ENCODE measurements around the gene PLXNB2.

Gene PLXNB2

DNA sequence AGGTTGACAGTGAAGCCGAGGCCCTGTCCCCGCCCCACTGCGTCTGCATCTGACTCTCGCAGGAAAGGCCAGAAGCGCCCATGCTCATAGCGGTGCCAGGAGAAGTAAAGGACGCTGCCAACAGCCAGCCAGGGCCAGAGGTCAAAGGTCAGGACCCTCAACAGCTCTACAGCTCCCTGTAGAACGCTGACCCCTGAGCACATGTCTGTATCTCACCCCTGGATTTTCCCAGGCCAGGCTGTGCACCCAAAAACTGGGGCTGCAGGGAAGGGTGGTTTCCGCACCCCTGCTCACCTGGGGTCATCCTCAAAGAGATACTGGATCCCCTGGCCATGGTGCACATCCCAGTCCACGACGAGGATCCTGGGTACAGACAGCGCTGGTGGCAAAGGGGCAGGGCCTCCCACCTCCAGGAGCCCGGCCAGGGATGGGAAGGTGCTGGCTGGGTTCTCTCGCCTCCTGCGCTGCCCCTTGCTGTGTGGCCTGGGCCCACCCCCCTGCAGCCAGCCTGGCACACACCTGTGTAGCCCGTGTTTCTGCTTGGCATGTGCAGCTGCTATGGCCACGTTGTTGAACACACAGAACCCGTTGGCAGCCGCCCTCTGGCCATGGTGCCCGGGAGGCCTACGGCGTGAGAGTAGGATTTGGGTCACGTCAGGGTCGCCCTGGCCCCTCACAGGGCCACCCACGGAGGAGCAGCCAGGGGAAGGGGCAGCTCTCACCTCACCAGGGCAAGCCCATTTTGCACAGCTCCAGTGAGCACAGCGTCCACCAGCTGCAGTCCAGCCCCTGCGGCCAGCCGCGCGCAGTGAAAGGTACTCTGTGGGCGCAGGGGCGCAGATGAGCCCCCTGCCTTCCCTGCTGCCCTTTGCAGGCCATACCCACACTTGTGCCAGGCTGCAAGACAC lies 57.9 kb downstream of the PLXNB2 start:
- no peak for DNase-seq

DNA sequence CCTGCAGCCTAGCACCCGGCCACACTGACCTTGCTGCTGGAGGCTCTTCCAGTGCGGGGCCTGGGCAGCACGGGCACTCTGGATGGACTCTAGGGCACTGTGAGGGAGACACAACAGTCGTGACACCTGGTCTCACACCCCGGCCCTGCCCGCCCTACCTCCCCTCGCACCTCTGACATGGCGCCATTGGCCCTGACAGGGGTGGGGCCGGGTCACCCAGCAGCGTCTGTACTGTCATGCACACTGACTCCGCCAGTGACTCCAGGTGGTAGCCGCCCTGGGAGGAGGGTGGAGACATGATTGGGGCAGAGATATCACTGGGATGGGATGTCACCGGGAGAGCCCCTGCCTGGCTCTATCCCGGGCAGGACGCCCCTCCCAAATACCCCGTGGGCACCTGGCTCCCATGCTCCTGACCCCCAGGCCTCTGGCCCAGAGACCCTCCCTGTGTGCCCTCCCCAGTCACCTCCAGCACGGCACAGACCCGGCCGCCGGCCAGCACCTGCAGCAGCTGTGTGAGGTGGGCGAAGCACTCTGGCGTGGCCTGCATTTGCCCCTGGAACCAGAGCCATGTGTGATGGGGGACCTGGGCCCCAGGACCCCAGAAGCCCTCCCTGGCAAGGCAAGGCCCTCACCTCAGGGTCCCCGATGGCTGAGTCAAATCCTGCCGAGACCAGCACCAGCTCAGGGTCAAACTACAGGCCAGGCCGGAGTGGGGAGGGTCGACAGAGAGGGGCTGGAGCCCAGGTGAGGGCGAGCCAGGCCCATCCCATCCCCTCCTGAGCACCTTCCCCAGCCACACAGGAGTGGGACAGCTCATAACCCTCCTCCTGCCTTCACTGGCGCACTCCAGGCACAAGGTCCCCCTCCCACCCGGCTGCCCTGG lies 59.0 kb downstream of the PLXNB2 start:
- no peak for DNase-seq

DNA sequence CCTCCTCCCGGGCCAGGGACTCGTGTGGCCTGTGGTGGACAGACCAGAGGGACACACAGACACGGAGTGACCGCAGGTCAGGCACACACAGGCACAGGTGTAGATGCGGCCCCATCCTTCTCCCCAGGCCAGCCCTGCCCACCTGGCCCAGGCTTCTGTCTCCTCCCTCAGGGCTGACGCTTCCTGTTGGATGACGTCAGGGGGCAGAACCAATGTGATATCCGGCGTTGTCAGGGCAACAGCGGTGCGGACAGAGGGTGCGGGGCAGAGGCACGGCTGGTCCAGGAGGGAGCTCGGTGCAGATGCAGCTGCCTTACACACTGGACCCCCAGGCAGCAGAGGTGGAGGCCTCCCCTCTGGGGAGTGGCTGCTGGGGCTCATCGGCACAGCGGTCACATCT lies 59.7 kb downstream of the PLXNB2 start:
- DNase-seq, result peak in 3 of 5 experiments; percentile 28 to 84 (median 43)

DNA sequence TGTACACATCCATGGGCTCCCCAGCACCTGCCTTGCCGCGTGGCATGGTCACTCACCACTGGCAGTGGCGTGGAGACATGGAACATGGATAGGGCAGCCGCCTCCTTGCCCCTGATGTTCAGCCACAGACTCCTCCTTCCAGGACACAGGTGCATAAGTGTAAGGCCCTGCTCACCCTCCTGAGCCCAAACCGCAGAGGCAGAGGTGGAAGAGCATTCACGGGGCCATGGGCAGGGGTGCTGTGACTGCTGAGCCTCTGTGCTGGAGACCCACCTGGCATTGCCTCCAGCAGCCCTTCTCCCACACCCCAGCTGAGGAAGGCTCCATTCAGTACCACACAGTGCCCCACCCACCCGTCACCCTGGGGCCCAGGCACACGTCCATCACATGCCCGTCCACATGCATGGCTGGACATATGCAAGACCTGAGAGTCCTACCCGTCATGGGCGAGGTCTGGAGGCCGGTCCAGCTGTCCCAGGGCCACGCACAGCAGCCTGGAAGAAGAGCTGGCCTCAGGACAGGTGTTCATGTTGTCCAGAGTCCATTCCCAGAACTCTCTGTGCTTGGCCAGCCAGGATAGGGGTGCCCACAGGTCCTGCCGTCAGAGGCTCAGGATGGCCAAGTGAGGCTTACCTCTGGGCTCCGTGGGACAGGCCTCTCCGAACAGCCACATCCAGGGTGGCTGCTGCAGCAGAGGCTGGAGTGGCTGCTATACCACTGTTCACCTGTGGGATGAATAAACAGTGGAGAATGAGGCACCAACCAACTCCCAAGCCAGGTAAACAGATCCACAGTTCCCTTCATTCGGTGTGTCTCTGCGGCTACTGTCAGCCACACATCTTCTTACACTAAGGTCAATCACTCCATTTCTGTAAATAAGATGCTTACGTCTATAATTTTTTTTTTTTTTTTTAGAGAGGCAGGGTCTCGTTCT lies 60.9 kb downstream of the PLXNB2 start:
- DNase-seq, result no peak

DNA sequence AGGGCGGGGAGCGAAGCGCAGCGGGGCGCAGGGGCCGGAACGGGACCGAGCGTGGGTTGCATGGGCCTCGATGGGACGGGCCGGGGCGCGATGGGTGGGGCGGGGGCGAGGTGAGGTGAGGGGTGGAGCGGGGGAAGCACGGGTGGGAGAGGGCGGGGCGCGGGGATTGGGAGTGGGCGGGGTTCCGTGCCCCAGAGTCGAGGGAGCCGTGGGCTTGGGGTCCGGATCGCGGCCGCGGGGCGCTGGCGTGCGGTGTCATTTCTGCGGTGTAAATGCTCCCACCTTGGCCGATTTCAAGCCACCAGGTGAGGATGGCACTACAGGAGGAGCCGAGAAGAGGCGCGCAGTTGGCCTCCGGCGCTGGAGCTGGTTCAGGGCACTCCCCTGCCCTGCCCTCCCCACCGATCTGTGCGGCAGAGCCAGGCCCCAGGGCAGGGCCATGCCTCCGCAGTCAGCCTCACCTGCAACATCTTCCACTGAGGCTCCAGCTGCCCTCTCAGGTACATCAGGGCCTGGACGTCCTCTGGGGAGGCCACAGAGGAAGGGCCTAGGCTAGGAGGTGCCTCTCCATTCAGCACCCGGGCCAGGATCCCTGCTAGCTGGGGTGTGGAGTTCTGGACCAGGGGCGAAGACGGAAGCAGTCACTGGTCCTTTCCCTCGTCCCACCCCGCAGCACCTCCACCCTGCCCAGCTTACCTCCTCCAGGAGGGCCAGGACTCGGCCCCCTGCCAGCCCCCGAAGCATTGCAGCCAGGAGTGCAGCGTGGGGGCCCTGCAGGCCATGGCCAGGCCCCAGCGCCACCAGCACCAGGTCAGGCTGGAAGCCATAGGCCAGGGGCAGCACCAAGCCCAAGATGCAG lies 62.0 kb downstream of the PLXNB2 start:
- DNase-seq, result peak in 1 of 5 experiments; percentile 54

DNA sequence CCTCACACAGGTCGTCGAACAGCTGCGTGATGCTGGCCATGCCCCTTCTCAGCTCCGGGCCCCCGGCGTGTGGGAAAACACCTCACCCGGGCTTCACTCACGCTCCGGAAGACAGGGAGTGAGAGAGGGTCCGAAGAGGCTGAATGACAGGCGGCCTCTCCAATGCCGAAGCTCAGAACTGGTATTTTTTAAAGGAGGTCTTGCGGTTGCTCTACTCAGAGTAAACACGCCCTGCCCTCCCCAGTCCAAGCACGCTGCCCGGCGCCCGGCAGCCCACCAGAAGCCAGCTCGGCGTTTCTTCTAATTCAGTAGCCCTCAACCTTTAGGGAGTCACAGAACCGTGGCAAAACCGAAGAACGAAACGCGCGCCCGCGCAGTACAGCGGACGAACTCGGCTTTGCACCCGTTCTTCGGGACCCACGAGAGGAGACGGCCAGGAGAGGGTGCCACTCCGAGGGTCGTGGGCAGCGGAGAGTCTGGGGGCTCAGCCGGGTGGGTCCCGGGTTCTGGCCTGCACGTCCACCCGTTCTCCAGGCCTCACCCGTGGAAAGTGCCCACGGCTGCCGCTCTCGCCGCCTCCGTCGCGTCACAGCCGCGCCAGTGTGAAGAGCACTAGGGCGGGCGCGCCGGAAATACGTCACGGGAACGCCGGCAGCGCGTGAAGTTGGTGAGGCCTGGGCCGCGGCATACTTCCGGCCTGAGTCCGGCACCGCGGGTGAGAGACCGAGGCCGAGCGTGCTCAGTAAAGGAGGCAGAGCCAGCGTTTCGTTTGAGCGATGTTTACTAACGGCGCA lies 62.8 kb downstream of the PLXNB2 start, which contains the start of gene TUBGCP6:
Gene TUBGCP6 (minus strand): TSS at position 604 of the 794 bp plus-strand sequence. CDS start 564 bp downstream, at position 40.
- DNase-seq, result peak; percentile 81 to 95 (median 88)

DNA sequence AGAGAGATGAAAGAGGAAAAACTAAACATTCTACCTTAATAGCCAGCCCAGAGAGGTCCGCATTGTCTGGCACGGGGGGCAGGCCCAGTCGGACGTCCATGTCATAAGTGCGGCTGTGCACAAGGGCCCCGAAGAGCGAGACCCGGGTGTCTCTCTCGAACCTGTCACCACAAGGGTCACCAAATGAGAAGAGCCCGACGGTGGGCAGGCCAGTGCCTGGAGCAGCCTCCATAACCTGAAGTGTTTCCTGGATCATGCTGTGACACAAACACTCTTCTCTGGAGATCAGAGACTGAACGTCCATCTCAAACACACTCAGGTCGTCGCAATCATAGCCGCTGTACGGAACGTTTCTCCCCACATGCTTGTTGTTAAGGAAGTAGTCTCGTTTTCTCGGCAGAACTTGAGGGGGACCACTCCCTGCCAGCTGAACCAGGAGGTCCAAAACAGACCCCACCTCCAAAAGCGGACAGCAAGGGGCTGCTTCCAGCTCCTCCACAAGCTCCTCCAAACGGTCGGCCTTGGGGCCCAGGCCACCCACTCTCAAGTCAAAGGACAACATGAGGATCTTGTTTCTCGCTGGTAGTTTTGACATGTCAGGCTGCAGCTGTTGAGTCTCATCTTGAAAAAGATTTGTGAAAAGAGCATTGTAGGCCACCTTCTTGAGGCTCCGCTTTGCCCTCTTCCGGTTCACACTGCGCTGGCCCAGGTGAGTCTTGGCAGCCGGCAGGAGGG lies 63.6 kb downstream of the PLXNB2 start:
- DNase-seq, result peak in 1 of 5 experiments; percentile 24

DNA sequence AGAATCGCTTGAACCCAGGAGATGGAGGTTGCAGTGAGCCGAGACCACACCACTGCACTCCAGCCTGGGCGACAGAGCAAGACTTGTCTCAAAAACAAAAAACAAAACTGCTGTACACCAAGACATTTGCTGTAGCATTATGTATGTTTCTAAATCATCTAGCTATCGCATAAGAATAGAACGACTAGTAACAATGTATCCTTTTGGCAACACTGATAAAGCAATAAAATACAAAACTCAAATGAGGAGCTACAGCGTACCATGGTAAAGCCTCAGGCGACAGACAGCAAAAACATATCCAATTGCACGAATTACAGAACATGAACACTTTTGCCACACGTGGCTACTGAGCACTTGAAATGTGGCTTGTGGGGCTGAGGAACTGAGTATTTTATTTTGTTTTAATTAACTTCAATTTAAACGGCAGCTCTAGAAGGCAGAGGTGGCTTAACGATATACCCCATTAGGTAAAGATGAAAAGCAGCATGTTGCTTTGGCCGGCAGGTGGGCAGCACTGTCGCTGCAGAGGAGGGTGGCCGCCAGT lies 65.0 kb downstream of the PLXNB2 start:
- DNase-seq, result no peak

DNA sequence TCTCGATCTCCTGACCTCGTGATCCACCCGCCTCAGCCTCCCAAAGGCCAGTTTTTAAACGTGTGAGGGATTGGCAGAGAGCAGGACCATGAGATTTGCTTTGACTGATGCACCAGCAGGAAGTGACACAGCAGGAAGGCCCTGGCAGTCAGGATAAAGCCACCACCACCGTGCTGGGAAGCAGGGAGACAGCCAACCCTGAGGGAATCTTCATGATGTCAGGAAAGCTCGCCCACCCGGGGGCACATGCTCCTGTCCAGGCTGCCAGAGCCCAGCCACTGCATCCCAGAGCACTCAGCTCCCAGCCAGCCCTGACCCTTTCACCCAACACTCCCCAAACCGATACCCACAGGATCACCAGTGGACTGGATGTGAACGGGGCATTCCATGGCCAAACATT lies 68.7 kb downstream of the PLXNB2 start:
- DNase-seq, result no peak

DNA sequence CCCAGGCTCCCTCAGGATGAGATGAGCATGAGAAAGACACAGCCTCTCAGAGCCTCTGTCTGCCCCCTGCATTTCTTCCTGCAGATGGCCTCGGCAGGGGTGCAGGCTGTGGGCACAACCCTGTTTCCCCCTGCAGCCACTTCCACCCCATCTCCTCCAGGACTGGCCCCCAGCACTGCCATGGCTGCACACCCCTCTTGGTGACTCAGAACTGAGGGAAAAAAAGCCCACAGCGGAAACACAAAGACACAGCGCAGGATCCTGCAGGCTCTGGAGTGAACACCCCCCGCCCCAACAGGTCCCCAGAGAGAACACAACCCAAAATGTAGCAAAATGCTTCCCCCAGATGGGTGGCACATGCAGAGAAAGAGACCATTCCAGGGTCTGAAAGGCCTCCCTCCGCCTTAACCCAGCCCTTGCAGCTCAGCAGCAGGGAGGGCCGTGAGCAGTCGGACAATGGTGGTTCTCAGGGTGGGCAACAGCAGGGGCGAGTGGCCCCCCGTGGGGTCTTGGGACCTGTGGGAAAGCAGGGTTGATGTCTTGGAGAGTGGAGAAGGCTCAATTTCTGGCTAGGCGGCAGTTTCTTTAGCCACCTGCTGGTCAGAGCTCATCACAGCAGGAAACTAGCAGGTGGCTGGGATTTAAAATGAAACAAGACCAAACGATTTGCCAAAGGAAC lies 70.6 kb downstream of the PLXNB2 start:
- DNase-seq, result peak in 1 of 5 experiments; percentile 35

DNA sequence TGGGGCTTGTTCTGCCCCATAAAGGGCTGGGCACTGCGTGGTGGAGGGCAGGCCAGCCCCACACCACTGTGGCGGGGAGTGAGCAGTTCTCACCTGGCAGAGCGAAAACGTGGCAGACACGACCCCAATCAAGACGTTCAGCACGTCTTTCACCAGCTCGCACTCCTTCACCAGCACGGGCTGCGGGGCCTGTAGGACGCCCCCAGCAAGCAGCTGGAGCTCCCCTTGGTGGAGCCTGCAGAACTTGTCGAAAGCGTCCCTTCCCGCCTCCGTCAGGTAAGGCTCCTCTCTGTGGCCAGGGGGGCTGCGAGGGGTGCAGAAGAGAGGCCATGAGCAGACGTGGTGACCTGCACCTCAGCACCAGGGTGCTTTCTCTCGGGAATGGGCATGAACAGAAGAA lies 74.2 kb downstream of the PLXNB2 start:
- DNase-seq, result no peak

DNA sequence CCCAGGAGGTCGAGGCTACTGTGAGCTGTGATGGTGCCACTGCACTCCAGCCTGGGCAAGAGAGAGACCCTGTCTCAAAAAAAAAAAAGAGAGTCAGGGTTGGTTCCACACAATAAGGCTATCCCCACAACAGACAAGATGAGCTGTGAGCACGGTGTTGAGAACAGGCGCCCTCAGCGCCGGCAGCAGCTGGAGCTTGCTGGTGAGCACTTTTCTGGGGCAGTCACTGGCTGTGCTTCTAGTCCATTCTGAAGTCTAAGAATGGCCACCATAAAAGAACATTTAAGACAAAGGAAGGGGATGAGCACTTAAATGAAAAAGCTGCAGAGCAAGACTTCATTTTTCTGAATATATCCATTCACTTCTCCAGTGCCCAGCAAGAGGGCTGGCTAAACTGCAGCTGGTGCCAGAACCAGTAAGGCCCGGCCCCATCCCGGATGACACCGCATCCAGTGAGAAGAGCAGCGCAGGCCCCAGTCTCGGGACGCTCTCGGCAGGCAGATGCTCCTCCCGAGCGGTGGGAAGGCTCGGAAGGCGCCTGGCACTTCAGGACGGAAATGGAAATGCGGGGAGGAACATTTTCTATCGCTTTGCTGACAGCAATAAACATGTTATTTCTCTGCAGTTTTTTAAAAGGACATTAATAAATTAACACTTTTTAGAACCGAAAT lies 74.8 kb downstream of the PLXNB2 start:
- DNase-seq, result no peak

DNA sequence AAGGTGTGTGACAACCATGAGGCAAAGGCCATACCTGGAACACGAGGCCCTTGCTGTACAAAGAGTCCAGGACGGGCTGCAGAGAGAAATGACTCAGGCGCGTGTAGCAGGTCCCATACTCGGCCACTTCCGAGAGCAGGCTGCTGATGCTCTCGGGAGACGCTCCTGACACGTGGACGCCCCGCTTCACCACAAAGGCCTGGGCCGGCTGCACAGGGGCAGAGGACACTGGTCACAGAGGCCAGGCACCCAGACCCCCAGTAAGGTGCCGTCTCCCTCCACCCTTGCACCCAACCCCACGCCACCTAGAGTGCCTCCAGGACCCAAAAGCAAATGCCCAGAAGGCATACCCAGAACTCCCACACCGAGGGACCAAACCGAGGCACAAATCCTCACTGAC lies 78.1 kb downstream of the PLXNB2 start:
- no peak for DNase-seq

DNA sequence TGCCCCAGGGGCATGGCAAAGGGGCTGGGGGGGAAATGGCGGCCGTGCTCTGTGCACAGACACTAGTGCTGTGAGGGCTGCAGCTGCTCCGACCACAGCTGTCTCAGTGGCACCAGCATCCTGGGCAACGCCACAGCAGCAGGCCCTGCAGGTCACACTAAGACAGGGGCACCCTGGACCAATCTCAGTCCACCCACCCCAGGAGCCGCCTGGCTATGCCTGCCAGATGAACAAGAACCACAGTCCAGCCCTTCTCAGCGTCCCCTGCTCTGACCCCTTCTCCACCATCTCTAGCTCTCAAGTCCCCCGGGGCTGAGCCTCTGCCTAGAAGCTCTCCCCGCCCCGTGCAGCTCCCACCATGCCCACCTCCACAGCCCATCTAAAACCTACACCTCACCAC lies 79.1 kb downstream of the PLXNB2 start:
- DNase-seq, result no peak

DNA sequence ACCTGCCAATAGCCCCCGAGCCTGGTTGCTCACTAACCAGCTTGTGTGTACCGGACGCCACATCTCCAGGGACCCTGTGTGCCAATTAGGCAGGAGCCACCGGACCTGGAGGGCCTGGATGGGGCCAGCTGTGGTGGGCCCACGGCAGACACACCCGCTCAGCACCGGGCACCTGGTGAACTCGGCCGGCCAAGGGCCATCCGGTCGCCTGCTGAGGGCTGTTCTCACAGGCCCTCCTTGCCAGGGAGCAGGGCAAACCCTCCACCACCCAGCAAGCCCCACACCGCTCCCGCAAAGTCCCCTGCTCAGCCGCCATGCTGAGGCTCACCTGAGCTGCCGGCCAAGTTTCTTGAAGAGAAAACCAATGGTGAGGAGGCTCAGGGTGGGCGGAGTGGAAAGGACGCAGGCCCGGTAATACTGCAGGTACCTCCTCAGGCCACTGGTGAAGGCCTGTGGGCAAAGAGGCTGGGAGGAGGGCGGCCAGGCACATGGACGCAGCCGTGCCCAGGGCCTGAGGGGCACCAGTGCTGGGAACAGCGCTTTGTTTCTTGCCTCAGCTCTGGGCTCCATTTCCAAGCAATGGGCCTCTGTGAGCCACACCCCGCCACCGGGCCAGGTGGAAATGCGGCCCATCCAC lies 79.7 kb downstream of the PLXNB2 start:
- no peak for DNase-seq

DNA sequence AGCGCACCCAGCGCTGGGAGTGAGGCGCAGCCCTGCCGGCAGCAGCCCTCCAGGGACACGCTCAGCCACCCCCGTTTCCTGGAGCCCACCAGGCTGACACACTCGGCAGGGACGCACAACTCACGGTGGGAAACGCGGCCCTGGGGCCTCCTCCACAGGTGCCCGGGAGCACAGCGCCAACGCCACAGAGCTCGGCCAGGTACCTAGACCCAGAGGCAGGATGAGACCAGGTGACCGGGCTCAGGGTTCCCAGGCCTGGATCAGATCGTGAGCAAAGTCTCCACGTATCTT lies 80.6 kb downstream of the PLXNB2 start:
- no peak for DNase-seq

DNA sequence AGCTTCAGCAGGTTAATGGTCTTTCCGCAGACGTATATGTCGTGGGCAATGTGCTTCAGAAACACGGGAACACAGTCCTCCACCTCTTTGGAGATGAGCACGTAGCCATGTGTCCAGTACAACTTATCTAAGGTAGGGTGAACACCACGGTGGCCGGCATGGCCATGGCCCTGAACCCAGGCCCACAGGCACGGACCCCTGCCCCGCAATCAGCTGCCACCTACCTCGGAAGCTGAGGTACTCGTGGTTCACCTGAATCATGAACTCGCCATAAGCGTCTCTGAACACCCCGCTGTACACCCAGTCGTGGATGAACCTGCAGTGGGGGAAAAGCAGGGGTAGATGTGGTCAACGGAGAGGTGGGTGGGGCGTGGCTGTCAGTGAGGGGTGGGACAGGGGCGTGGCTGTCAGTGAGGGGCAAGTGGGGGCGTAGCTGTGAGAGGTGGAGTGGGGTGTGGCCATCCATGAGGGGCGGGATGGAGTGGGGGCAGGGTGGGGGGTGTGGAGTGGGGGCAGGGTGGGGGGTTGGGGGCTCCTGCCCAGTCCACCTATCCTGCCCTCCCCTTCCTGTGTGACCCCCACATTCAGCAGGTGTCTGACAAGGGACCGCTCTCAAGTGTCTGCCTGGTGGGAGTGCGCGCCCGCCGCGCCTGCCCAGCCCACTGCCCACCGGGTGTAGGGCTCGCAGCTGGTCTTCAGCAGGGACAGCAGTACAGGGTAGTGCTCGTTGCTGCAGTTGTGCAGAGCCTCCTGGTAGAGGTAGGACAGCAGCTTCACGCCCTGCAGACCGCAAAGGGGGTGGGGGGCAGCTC lies 81.2 kb downstream of the PLXNB2 start:
- no peak for DNase-seq

All from T-helper 2 cell (primary cell).